Body of pancreas (tissue), 4 donors: ENCODE data around the gene ARHGDIG.

Experiments
- POLR2A ChIP-seq, 3 donors: fragments of 450-650 bp; IDR thresholded peaks; one replicate each; pipeline ENCODE4 v1.6.1; 2016; ENCODE audit warnings: antibody characterized with exemption in 3 of 3, mild to moderate bottlenecking in 2 of 3
- TF ChIP-seq, protein P1 (sequence below), 7 experiments: fragments of 450-650 bp in 4 of 7; fragments of 200-600 bp in 3 of 7; sonication (generic) in 3 of 7; IDR thresholded peaks; one replicate each; pipeline ENCODE4 v1.5.1; 2016 to 2019; ENCODE audit warnings: antibody characterized with exemption in 7 of 7

DNA sequence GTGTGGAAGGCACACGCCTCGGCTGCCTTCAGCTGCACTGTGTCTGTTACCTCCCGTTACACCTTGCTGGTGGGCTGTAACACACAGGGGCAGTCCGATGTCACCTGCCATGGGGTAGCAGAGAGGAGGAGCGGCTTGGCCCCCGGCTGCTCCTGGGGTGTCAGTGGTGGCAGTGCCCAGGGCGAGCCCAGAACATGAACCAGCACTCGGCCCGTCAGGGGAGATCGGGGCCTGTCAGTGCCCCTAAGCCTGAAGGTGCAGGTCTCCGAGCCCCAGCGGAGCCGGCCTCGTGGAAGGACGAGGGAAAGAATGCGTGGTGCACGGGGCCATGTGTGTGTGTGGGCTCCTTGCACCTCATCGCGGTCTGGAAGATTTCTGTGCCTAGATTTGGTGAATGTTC is 20.1 kb upstream of the ARHGDIG start:
- TF ChIP-seq, protein P1, sequence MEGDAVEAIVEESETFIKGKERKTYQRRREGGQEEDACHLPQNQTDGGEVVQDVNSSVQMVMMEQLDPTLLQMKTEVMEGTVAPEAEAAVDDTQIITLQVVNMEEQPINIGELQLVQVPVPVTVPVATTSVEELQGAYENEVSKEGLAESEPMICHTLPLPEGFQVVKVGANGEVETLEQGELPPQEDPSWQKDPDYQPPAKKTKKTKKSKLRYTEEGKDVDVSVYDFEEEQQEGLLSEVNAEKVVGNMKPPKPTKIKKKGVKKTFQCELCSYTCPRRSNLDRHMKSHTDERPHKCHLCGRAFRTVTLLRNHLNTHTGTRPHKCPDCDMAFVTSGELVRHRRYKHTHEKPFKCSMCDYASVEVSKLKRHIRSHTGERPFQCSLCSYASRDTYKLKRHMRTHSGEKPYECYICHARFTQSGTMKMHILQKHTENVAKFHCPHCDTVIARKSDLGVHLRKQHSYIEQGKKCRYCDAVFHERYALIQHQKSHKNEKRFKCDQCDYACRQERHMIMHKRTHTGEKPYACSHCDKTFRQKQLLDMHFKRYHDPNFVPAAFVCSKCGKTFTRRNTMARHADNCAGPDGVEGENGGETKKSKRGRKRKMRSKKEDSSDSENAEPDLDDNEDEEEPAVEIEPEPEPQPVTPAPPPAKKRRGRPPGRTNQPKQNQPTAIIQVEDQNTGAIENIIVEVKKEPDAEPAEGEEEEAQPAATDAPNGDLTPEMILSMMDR (IDR thresholded peaks at IDR 0.05): no peak
- no peak for TF ChIP-seq POLR2A (IDR thresholded peaks at IDR 0.05)
